ENCODE data around the gene GGNBP2.

The GGNBP2 gene

DNA sequence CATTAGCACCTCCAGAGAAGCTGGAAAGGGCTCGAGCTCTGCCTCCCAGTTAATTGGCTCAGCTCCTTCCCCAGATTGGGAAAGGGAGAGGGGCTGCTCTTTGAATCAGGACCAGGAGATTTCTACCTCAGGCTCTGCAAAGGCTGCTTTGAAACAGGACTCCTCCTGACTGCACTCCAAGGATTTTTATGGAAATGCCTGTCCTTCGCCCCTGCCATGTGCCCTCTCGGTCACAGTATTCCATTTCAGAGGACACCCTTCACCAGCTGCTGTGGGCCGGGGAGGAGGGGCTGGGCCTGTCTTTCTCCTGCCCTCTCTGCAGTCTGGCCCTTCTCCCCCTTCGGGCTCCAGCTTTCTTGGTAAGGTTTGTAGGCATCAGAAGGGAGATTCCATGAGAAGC, 70.2 kb downstream of the GGNBP2 start:
- Histone ChIP-seq H2AK5ac (ENCODE audit: low read length, severe bottlenecking) (no peak overlapping the region), H2BK15ac (ENCODE audit: low read depth, poor library complexity, severe bottlenecking) (no peak overlapping the region), H3K79me1 (replicated peaks; ENCODE audit: low read length, poor library complexity, severe bottlenecking) (no peaks in the 10 kb centered on the region), H3K27ac (ENCODE audit: low read length, poor library complexity, severe bottlenecking) (no peak overlapping the region), H3K4me3 (ENCODE audit: insufficient read depth in 1 of 2, low read depth in 1 of 2, low read length in 2 of 2) (no peak overlapping the region), H3K4me2 (ENCODE audit: low read length, poor library complexity, severe bottlenecking) (no peak overlapping the region), H3K36me3 (ENCODE audit: control insufficient read depth in 1 of 2, insufficient read depth in 2 of 2, low read depth in 1 of 2, low read length in 2 of 2) (no peaks in the 10 kb centered on the region), H2AFZ (ENCODE audit: low read depth, low read length) (no peak overlapping the region), H3K4ac (ENCODE audit: low read depth in 1 of 2, low read length in 2 of 2) (no peak overlapping the region), H4K91ac (ENCODE audit: low read length) (no peak overlapping the region), H3K23ac (ENCODE audit: low read length in 2 of 2) (no peak overlapping the region), H2BK5ac (ENCODE audit: low read depth, low read length, poor library complexity, severe bottlenecking) (no peak overlapping the region), H3K27me3 (ENCODE audit: control insufficient read depth in 1 of 2, insufficient read depth in 1 of 2, low read length in 2 of 2) (peaks cover 14 to 44% of the 10 kb centered on the region in 2 experiments), H4K8ac (ENCODE audit: low read length) (no peak overlapping the region), H3K18ac (ENCODE audit: low read depth in 1 of 2, low read length in 2 of 2) (no peak overlapping the region), H3K9me3 (ENCODE audit: control insufficient read depth, low read length) (no peaks in the 10 kb centered on the region), H2BK12ac (ENCODE audit: low read length in 2 of 2) (no peak overlapping the region), H3K14ac (ENCODE audit: low read length in 2 of 2) (no peak overlapping the region), H2BK120ac (ENCODE audit: low read depth, low read length) (no peak overlapping the region), H3K9ac (ENCODE audit: low read length) (no peak overlapping the region), H3K4me1 (ENCODE audit: control insufficient read depth, insufficient read depth, low read depth, low read length) (peaks cover 5% of the 10 kb centered on the region)
- 53% methylated on average over 5 of the region's 5 CpGs for WGBS
- no peak for DNase-seq

DNA sequence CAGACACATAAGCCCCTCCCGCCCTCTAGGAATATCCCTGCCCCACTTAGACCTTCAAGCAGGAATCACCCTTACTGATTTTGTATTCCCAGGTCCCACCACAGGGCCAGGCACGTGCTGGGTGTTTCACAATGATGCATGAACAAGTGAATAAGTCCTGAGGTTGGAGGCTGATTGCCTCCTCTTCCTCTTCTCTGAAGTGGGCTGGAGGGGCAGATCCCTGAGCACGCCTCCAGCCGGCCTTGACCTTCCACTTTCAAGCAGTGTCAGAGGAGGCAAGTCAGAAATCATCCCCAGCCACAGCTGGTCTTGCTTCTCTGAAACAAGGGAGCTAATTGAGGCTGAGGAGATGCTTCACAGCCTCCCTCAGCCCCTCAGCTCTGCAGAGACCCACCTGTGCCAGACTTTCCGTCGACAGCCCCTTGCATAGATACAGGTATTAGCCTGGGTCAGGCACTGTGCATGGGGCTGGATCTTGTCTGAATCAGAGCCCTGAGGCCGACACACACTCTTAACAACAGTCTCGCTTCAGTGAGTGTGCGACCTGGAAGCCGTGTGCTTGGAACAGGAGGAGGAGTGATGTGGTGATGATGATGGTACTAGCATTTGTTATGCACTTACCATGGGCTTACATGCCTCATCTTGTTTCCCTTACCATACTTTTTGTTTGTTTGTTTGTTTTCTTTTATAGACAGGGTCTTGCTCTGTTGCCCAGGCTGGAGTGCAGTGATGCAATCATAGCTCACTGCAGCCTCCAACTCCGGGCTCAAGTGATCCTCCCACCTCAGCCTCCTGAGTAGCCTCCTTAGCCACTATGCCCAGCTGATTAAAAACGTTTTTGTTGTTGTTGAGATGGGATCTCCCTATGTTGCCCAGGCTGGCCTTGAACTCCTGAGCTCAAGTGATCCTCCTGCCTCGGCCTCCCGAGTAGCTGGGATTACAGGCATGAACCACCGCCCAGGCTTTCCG, 71.6 kb downstream of the GGNBP2 start:
- H3K9ac ChIP-seq (ENCODE audit: low read length), result no peak overlapping the region
- H3K23ac ChIP-seq (ENCODE audit: low read length in 2 of 2), result peak overlapping the region in 1 of 2 experiments; percentile 36
- H3K4me2 ChIP-seq (ENCODE audit: low read length, poor library complexity, severe bottlenecking), result no peak overlapping the region
- no peak overlapping the region for H3K27ac ChIP-seq (ENCODE audit: low read length, poor library complexity, severe bottlenecking)
- no peaks in the 10 kb centered on the region for H3K79me1 ChIP-seq (replicated peaks; ENCODE audit: low read length, poor library complexity, severe bottlenecking)
- H3K9me3 ChIP-seq (ENCODE audit: control insufficient read depth, low read length), result no peaks in the 10 kb centered on the region
- no peak overlapping the region for H3K18ac ChIP-seq (ENCODE audit: low read depth in 1 of 2, low read length in 2 of 2)
- 82% methylated on average over 14 of the region's 16 CpGs for WGBS
- H3K27me3 ChIP-seq (ENCODE audit: control insufficient read depth in 1 of 2, insufficient read depth in 1 of 2, low read length in 2 of 2), result peaks cover 14 to 56% of the 10 kb centered on the region in 2 experiments
- no peak overlapping the region for H2BK12ac ChIP-seq (ENCODE audit: low read length in 2 of 2)
- no peak overlapping the region for H2AFZ ChIP-seq (ENCODE audit: low read depth, low read length)
- H2AK5ac ChIP-seq (ENCODE audit: low read length, severe bottlenecking), result no peak overlapping the region
- H2BK5ac ChIP-seq (ENCODE audit: low read depth, low read length, poor library complexity, severe bottlenecking), result no peak overlapping the region
- H3K4ac ChIP-seq (ENCODE audit: low read depth in 1 of 2, low read length in 2 of 2), result no peak overlapping the region
- no peak overlapping the region for H3K14ac ChIP-seq (ENCODE audit: low read length in 2 of 2)
- peaks cover 5% of the 10 kb centered on the region for H3K4me1 ChIP-seq (ENCODE audit: control insufficient read depth, insufficient read depth, low read depth, low read length)
- no peak overlapping the region for H2BK120ac ChIP-seq (ENCODE audit: low read depth, low read length)
- H4K8ac ChIP-seq (ENCODE audit: low read length), result no peak overlapping the region
- no peak for DNase-seq
- H3K4me3 ChIP-seq (ENCODE audit: insufficient read depth in 1 of 2, low read depth in 1 of 2, low read length in 2 of 2), result no peak overlapping the region
- H3K36me3 ChIP-seq (ENCODE audit: control insufficient read depth in 1 of 2, insufficient read depth in 2 of 2, low read depth in 1 of 2, low read length in 2 of 2), result no peaks in the 10 kb centered on the region
- no peak overlapping the region for H2BK15ac ChIP-seq (ENCODE audit: low read depth, poor library complexity, severe bottlenecking)
- H4K91ac ChIP-seq (ENCODE audit: low read length), result peak overlapping the region; percentile 52

DNA sequence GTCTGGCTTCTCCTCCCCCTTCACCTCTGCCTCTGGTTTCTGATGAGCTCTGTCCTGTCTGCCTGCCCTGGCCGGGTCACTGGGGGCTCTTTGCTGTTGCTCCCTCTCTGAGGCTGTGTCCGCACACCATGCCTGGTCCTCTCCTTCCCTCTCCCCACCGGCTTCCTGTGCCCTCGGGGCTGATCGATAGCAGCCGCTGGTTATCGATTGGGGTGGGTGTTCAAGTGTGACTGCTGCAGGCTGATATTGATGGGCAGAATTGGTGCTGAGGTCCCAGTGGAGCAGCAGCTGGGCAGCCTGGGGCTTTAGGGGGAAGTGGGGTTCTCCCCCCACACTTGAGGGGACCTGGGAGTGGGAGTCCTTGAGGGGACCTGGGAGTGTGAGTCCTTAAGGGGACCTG, 73.1 kb downstream of the GGNBP2 start:
- Histone ChIP-seq H3K79me1 (replicated peaks; ENCODE audit: low read length, poor library complexity, severe bottlenecking) (no peaks in the 10 kb centered on the region), H2BK5ac (ENCODE audit: low read depth, low read length, poor library complexity, severe bottlenecking) (no peak overlapping the region), H3K9me3 (ENCODE audit: control insufficient read depth, low read length) (no peaks in the 10 kb centered on the region), H3K9ac (ENCODE audit: low read length) (no peak overlapping the region), H3K18ac (ENCODE audit: low read depth in 1 of 2, low read length in 2 of 2) (no peak overlapping the region), H2AK5ac (ENCODE audit: low read length, severe bottlenecking) (no peak overlapping the region), H3K27me3 (ENCODE audit: control insufficient read depth in 1 of 2, insufficient read depth in 1 of 2, low read length in 2 of 2) (peaks cover 14 to 60% of the 10 kb centered on the region in 2 experiments), H2BK12ac (ENCODE audit: low read length in 2 of 2) (no peak overlapping the region), H3K36me3 (ENCODE audit: control insufficient read depth in 1 of 2, insufficient read depth in 2 of 2, low read depth in 1 of 2, low read length in 2 of 2) (no peaks in the 10 kb centered on the region), H3K4me2 (ENCODE audit: low read length, poor library complexity, severe bottlenecking) (no peak overlapping the region), H3K4ac (ENCODE audit: low read depth in 1 of 2, low read length in 2 of 2) (no peak overlapping the region), H3K4me3 (ENCODE audit: insufficient read depth in 1 of 2, low read depth in 1 of 2, low read length in 2 of 2) (no peak overlapping the region), H4K8ac (ENCODE audit: low read length) (no peak overlapping the region), H2AFZ (ENCODE audit: low read depth, low read length) (no peak overlapping the region), H3K23ac (ENCODE audit: low read length in 2 of 2) (no peak overlapping the region), H2BK15ac (ENCODE audit: low read depth, poor library complexity, severe bottlenecking) (no peak overlapping the region), H2BK120ac (ENCODE audit: low read depth, low read length) (no peak overlapping the region), H4K91ac (ENCODE audit: low read length) (no peak overlapping the region), H3K27ac (ENCODE audit: low read length, poor library complexity, severe bottlenecking) (no peak overlapping the region), H3K14ac (ENCODE audit: low read length in 2 of 2) (no peak overlapping the region), H3K4me1 (ENCODE audit: control insufficient read depth, insufficient read depth, low read depth, low read length) (peaks cover 5% of the 10 kb centered on the region)
- WGBS, result 86% methylated on average over 6 of the region's 7 CpGs
- DNase-seq, result no peak

DNA sequence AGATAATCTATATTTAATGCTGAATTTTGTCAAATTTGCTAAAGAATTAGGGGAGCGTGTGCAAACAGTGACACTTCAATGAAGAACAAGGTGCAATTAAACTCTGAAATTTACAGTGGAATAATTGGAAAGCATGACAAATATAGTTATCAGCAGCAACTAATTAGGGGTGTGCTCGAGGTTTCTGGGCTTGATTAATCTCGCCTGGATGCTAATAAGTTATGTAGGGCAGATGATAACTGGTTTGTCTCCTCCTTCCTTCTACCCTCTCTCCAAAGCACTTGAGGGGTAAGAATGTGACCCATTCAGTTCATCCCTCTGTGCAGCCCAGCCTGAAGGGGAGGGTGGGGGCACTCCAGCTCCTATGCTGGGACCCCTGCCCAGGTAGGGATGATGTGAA, 78.6 kb downstream of the GGNBP2 start:
- Histone ChIP-seq H2AK5ac (ENCODE audit: low read length, severe bottlenecking) (no peak overlapping the region), H3K4me1 (ENCODE audit: control insufficient read depth, insufficient read depth, low read depth, low read length) (no peaks in the 10 kb centered on the region), H3K36me3 (ENCODE audit: control insufficient read depth in 1 of 2, insufficient read depth in 2 of 2, low read depth in 1 of 2, low read length in 2 of 2) (no peaks in the 10 kb centered on the region), H3K9ac (ENCODE audit: low read length) (no peak overlapping the region), H3K4me3 (ENCODE audit: insufficient read depth in 1 of 2, low read depth in 1 of 2, low read length in 2 of 2) (no peak overlapping the region), H3K27me3 (ENCODE audit: control insufficient read depth in 1 of 2, insufficient read depth in 1 of 2, low read length in 2 of 2) (peaks cover 9 to 33% of the 10 kb centered on the region in 2 experiments), H3K4me2 (ENCODE audit: low read length, poor library complexity, severe bottlenecking) (no peak overlapping the region), H3K18ac (ENCODE audit: low read depth in 1 of 2, low read length in 2 of 2) (no peak overlapping the region), H2AFZ (ENCODE audit: low read depth, low read length) (no peak overlapping the region), H3K4ac (ENCODE audit: low read depth in 1 of 2, low read length in 2 of 2) (no peak overlapping the region), H2BK5ac (ENCODE audit: low read depth, low read length, poor library complexity, severe bottlenecking) (no peak overlapping the region), H3K23ac (ENCODE audit: low read length in 2 of 2) (no peak overlapping the region), H2BK120ac (ENCODE audit: low read depth, low read length) (no peak overlapping the region), H3K27ac (ENCODE audit: low read length, poor library complexity, severe bottlenecking) (no peak overlapping the region), H4K91ac (ENCODE audit: low read length) (no peak overlapping the region), H2BK15ac (ENCODE audit: low read depth, poor library complexity, severe bottlenecking) (no peak overlapping the region), H3K79me1 (replicated peaks; ENCODE audit: low read length, poor library complexity, severe bottlenecking) (no peaks in the 10 kb centered on the region), H3K9me3 (ENCODE audit: control insufficient read depth, low read length) (no peaks in the 10 kb centered on the region), H4K8ac (ENCODE audit: low read length) (no peak overlapping the region), H3K14ac (ENCODE audit: low read length in 2 of 2) (no peak overlapping the region), H2BK12ac (ENCODE audit: low read length in 2 of 2) (no peak overlapping the region)
- WGBS, result 78% methylated on average over 3 of the region's 3 CpGs
- DNase-seq, result no peak

All from mesenchymal stem cell (in vitro differentiated cells and primary cell).